Keratinocyte (primary cell): Measurements from ENCODE around the gene RGS6. TPM values are rescaled to one million over a fixed set of nuclear protein-coding genes. Genes with fewer than 3 reads are reported as not detected.

Experiments
- DNase-seq: peaks from one replicate; pipeline ENCODE4 v3.0.0-alpha.2; 2011; ENCODE audit warnings: low read depth, missing footprints, low spot score
- FAIRE-seq: peaks from 2 replicates; lab custom pipeline; 2011; peaks lifted over from hg19 to GRCh38; lab: Jason Lieb, UNC
- H2AFZ ChIP-seq: 2 replicates; pipeline ENCODE4 v1.6.0; 2012; ENCODE audit warnings: low read length, control low read depth, inconsistent platforms; ENCODE audit not compliant: control insufficient read depth
- H3K27ac ChIP-seq: 2 replicates; pipeline ENCODE4 v1.5.1; 2011; ENCODE audit warnings: low read length; ENCODE audit not compliant: control insufficient read depth, insufficient read depth
- H3K27me3 ChIP-seq: 3 replicates; pipeline ENCODE4 v1.6.0; 2011; ENCODE audit warnings: low read length; ENCODE audit not compliant: control insufficient read depth, insufficient read depth; ENCODE audit errors: extremely low read depth
- H3K36me3 ChIP-seq, 2 experiments: 2 replicates in 1 of 2; 3 replicates in 1 of 2; pipeline ENCODE4 v1.5.1; 2011; ENCODE audit warnings: low read length in 2 of 2, mild to moderate bottlenecking in 1 of 2; ENCODE audit not compliant: control insufficient read depth in 2 of 2, insufficient read depth in 2 of 2; ENCODE audit errors: extremely low read depth in 1 of 2
- H3K4me1 ChIP-seq: 3 replicates; pipeline ENCODE4 v1.5.1; 2011; ENCODE audit warnings: low read length; ENCODE audit not compliant: control insufficient read depth, insufficient read depth; ENCODE audit errors: extremely low read depth
- H3K4me2 ChIP-seq: 3 replicates; pipeline ENCODE4 v1.6.0; 2011; ENCODE audit warnings: low read depth, low read length; ENCODE audit not compliant: control insufficient read depth, insufficient read depth; ENCODE audit errors: extremely low read depth
- H3K4me3 ChIP-seq, 3 experiments: fragments of 200-600 bp in 1 of 3; sonication (generic) in 1 of 3; 2 replicates in 2 of 3; 3 replicates in 1 of 3; pipeline ENCODE4 v1.5.1; 2011 to 2016; ENCODE audit warnings: low read length in 3 of 3, mild to moderate bottlenecking in 3 of 3, control low read depth in 2 of 3, inconsistent platforms in 1 of 3, low read depth in 1 of 3, mixed read lengths in 1 of 3, mixed run types in 1 of 3, moderate library complexity in 1 of 3; ENCODE audit not compliant: control insufficient read depth in 2 of 3, insufficient read depth in 2 of 3; ENCODE audit errors: extremely low read depth in 1 of 3
- H3K79me2 ChIP-seq: 2 replicates; pipeline ENCODE4 v1.6.0; 2012; ENCODE audit warnings: low read length; ENCODE audit not compliant: control insufficient read depth, insufficient read depth
- H3K9ac ChIP-seq: 3 replicates; pipeline ENCODE4 v1.6.0; 2011; ENCODE audit warnings: low read length; ENCODE audit not compliant: control insufficient read depth, insufficient read depth; ENCODE audit errors: extremely low read depth
- H3K9me1 ChIP-seq: 3 replicates; pipeline ENCODE4 v1.6.0; 2011; ENCODE audit warnings: low read length; ENCODE audit not compliant: control insufficient read depth, insufficient read depth; ENCODE audit errors: extremely low read depth
- H3K9me3 ChIP-seq: 2 replicates; pipeline ENCODE4 v1.5.1; 2012; ENCODE audit warnings: low read depth, low read length; ENCODE audit not compliant: control insufficient read depth
- H4K20me1 ChIP-seq: 3 replicates; pipeline ENCODE4 v1.6.0; 2011; ENCODE audit warnings: low read length; ENCODE audit not compliant: control insufficient read depth, insufficient read depth; ENCODE audit errors: extremely low read depth
- EZH2 ChIP-seq: IDR thresholded peaks from one replicate; pipeline ENCODE4 v1.6.1; 2012; ENCODE audit warnings: inconsistent platforms, mild to moderate bottlenecking, low read length, moderate library complexity
- dilution Hi-C: fragments of 300-500 bp; cut with MboI; formaldehyde crosslinking; loops from one replicate; pipeline ENCODE4 v1.7.0; 2020; ENCODE audit warnings: low sequenced_read_pairs; ENCODE audit not compliant: extremely low pct_ligation_motif_present
- polyA plus RNA-seq, 5 experiments: library from polyadenylated mRNA; depleted of rRNA in 3 of 5; stranded (reverse) in 3 of 5; stranded (forward) in 1 of 5; unstranded in 1 of 5; fragments of >200 nt; gene quantifications; 1 replicate in 1 of 5; 2 replicates in 3 of 5; 3 replicates in 1 of 5; pipeline versions ENCODE4 v1.2.1 to v1.2.3, GENCODE V29; 2011 to 2012; ENCODE audit warnings: missing spikeins in 2 of 5, low read depth in 1 of 5, low replicate concordance in 1 of 5
- TF ChIP-seq, protein P1 (sequence below), 3 experiments: IDR thresholded peaks in 1 of 3; conservative IDR thresholded peaks in 1 of 3; optimal IDR thresholded peaks in 1 of 3; 2 replicates in 2 of 3; 3 replicates in 1 of 3; pipeline versions ENCODE3 to v1.5.1; 2011; ENCODE audit warnings: low read length in 3 of 3, mild to moderate bottlenecking in 3 of 3, moderate library complexity in 2 of 3, control low read depth in 1 of 3, inconsistent platforms in 1 of 3; ENCODE audit not compliant: insufficient read depth in 2 of 3; ENCODE audit errors: extremely low read depth in 1 of 3

RGS6 gene
- polyA plus RNA-seq, 1 donor (not counting 4 experiments of a cell fraction or from before 2014, with no cell fraction given): not detected

DNA sequence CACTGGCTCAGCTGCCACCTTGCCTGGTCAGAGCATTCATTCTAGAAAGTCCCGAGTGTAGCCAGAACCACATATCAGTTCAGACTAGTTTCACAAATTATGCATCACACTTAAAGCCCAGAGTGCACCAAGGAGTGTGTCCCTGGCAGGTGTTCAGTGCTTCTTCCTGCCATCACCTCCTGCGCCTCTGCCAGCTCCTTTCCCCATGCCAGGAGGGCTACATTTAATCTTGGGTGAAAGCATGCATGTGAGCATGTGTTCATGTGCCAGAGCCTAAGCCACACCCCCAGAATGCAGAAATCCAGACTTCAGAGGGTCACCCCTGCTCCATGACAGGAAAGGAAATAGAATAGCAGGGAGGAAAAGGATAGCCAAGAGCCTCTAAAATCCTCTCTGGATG, 580.1 kb downstream of the RGS6 start:
- no peaks in the 10 kb centered on the region for H4K20me1 ChIP-seq
- H3K4me2 ChIP-seq: no peak overlapping the region
- dilution Hi-C loops: no loop called here
- no peaks in the 10 kb centered on the region for H3K4me1 ChIP-seq
- no peak overlapping the region for H2AFZ ChIP-seq
- H3K4me3 ChIP-seq: no peak overlapping the region
- H3K9ac ChIP-seq: no peak overlapping the region
- no peaks in the 10 kb centered on the region for H3K79me2 ChIP-seq
- H3K9me1 ChIP-seq: no peaks in the 10 kb centered on the region
- peaks cover 6% of the 10 kb centered on the region for H3K27me3 ChIP-seq
- TF ChIP-seq, protein P1, sequence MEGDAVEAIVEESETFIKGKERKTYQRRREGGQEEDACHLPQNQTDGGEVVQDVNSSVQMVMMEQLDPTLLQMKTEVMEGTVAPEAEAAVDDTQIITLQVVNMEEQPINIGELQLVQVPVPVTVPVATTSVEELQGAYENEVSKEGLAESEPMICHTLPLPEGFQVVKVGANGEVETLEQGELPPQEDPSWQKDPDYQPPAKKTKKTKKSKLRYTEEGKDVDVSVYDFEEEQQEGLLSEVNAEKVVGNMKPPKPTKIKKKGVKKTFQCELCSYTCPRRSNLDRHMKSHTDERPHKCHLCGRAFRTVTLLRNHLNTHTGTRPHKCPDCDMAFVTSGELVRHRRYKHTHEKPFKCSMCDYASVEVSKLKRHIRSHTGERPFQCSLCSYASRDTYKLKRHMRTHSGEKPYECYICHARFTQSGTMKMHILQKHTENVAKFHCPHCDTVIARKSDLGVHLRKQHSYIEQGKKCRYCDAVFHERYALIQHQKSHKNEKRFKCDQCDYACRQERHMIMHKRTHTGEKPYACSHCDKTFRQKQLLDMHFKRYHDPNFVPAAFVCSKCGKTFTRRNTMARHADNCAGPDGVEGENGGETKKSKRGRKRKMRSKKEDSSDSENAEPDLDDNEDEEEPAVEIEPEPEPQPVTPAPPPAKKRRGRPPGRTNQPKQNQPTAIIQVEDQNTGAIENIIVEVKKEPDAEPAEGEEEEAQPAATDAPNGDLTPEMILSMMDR (optimal IDR thresholded peaks at IDR 0.05 in 1 of 3, IDR thresholded peaks at IDR 0.05 in 1 of 3, conservative IDR thresholded peaks at IDR 0.05 in 1 of 3; ENCODE audit: extremely low read depth in 1 of 3, insufficient read depth in 2 of 3, low read length in 3 of 3): no peak
- no peak for TF ChIP-seq EZH2
- no peak for DNase-seq
- no peaks in the 10 kb centered on the region for H3K9me3 ChIP-seq
- no peaks in the 10 kb centered on the region for H3K36me3 ChIP-seq
- no peak for FAIRE-seq
- H3K27ac ChIP-seq: no peak overlapping the region

DNA sequence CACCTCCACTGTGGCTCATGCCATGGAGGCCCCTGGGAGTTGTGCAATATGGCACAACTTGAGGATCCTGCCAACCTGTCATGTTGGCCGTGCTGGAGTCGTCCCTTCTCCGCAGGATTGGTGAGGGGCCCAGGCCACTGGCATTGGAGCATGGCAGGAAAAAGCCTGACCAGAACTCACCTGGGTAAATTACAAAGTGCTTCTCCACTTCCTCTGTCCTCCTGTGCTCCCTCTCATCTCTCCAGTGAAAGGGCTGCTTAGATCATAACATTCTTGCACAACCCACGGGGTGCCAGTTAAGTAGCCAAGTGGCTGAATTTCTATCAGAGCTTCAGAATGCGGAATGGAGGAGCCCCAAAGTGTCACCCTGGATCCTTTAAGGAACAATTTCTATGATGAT, 580.7 kb downstream of the RGS6 start:
- H3K36me3 ChIP-seq: no peaks in the 10 kb centered on the region
- H4K20me1 ChIP-seq: no peaks in the 10 kb centered on the region
- no peaks in the 10 kb centered on the region for H3K9me3 ChIP-seq
- peaks cover 6% of the 10 kb centered on the region for H3K27me3 ChIP-seq
- FAIRE-seq (no peak), DNase-seq (no peak)
- no peaks in the 10 kb centered on the region for H3K9me1 ChIP-seq
- no peak overlapping the region for H3K4me3 ChIP-seq
- no peaks in the 10 kb centered on the region for H3K79me2 ChIP-seq
- no peak overlapping the region for H2AFZ ChIP-seq
- no peak overlapping the region for H3K9ac ChIP-seq
- no peak overlapping the region for H3K4me2 ChIP-seq
- TF ChIP-seq, protein P1 (optimal IDR thresholded peaks at IDR 0.05 in 1 of 3, IDR thresholded peaks at IDR 0.05 in 1 of 3, conservative IDR thresholded peaks at IDR 0.05 in 1 of 3; ENCODE audit: extremely low read depth in 1 of 3, insufficient read depth in 2 of 3, low read length in 3 of 3): no peak
- no peak for TF ChIP-seq EZH2
- no peaks in the 10 kb centered on the region for H3K4me1 ChIP-seq
- no peak overlapping the region for H3K27ac ChIP-seq
- dilution Hi-C loops: no loop called here
